Measurements from ENCODE around the gene BIRC7.

Gene BIRC7

GRCh38 chr20:63235399-63235983, at the start of gene BIRC7:
BIRC7 (plus strand) TSS chr20:63235905; CDS start chr20:63236097, 192 bp downstream.
- no peak for DNase-seq (ENCODE audit: low read depth in 2 of 3, low spot score in 1 of 3)

DNA sequence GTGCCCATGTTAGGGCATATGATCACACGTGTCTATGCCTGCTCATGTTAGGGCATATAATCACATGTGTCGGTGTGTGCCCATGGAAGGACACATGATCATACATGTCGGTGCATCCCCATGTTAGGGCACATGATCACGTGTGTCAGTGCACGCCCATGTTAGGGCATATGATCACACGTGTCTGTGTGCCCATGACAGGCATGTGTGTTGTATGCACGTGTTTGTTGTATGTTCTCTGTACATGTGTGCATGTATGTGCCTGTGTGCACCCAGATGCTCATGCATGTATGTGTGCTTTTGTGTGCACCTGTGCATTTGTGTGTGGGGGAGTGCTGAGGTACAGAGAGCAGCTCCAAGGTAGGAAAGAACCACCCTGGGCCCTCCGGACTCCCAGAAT, 49.6 kb upstream of the BIRC7 start:
- no peak for DNase-seq (ENCODE audit: low read depth in 2 of 3, low spot score in 1 of 3)

- DNase-seq (ENCODE audit: low read depth in 2 of 3, low spot score in 1 of 3), result no peak
Observed at GRCh38 chr20:63186528-63187316, 49.0 kb upstream of the BIRC7 start.

DNA sequence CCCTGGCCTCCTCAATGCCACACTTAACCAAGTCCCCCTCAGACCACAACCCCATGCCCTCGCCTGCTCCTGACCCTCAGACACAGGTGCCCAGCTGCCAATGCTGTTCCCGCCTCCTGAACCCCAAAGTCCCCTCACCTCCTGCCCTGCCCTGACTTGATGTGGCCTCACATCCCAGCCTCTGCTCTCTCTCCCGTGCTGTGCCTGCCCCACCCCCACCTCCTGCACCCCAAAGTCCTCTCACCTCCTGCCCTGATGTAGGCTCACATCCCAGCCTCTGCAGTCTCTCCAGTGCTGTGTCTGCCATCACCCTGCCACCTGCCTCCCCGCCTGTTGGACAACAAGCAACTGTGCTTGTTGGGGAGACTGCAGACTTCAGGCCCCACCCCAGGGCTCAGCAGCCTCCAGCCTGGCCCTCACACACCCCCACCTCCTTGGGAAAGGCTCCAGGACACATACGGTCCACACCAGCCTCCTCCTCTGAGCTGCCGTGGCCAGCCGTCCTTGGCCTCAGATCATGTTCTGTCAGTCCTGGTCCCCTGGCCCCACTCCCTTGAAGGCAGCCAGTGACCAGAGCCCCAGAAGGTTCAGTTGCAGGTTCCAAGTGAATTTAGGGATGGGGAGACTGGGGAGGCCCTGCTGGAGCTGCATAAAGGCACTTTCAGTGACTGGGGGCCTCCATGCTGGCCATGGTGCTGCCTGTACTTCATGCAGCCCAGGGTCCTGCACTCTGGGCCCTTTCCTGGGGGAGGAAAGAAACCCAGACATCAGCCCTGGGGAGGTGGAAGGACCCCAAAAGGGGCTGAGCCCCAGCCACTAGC, 48.2 kb upstream of the BIRC7 start:
- DNase-seq (ENCODE audit: low read depth in 2 of 3, low spot score in 1 of 3), result no peak

- no peak for DNase-seq (ENCODE audit: low read depth in 2 of 3, low spot score in 1 of 3)
Observed at GRCh38 chr20:63188159-63188442, 47.6 kb upstream of the BIRC7 start.

- no peak for DNase-seq (ENCODE audit: low read depth in 2 of 3, low spot score in 1 of 3)
Observed at GRCh38 chr20:63188641-63189321, 46.9 kb upstream of the BIRC7 start.

DNA sequence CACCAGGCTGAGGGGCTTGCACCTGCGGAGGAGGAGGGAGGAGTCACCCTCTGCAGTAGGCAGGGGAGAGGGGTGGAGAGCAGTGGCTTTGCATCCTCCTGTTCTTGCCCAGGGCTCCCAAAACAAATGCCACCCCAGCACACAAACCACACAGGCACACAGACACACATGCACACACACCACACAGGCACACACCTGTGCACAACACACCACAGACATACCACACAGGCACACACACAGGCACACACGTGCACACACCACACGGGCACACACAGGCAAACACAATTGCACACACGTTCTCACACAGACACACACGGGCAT, 46.4 kb upstream of the BIRC7 start:
- DNase-seq (ENCODE audit: low read depth in 2 of 3, low spot score in 1 of 3), result no peak

DNA sequence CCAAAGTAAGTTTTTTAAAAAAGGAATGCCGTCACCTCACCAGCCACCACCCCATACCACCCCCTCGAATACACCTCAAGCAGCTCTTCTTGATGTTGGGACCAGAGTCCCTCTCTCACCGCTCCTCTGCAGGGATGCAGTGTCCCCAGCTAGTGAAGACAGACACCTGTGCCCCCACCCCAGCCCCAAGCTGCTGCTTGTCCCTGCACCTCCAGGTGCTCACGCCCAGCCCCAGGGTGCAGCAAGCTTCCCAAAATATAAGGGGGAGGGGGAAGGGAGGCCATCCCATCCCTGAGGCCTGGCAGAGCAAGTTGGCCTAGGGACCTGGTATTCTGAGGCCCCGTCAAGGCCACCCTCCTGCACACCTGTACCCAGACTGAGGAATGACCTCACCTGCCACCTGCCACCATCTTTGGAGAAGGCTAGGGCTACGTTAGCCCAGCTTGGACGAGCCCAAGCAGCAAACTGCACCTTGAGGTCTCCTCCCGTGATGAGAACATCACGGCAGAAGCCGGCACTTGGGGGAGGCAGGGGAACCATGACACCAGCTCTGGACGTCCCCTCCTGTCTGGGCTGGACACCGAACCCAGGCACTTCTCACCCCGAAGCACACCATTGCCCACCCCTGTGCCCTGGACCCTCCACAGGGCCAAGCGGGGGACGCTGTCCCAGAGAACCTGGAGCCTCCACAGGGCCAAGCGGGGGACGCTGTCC, 45.7 kb upstream of the BIRC7 start:
- DNase-seq (ENCODE audit: low read depth in 2 of 3, low spot score in 1 of 3), result no peak

GRCh38 chr20:63190828-63191227, 44.9 kb upstream of the BIRC7 start:
- DNase-seq (ENCODE audit: low read depth in 2 of 3, low spot score in 1 of 3), result no peak

DNA sequence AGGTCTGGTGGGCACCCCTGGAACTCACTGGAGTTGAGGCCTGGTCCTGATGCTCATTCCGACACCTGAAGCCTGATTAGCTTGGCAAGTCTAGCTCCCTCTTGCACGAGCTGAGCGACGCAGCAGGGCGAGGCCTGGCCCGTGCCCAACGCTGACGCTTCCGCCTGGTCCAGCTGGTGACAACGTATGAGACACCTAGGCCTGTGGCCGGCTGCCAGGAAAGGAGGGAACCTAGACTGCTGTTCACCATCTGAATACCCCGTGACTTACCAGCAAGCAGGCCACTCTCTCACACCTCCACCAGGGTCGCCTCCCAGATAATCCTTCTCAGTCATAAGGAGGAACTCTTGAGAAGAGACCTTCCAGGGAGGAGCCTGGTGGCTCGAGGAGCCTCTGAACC, 44.3 kb upstream of the BIRC7 start:
- DNase-seq (ENCODE audit: low read depth in 2 of 3, low spot score in 1 of 3), result no peak

GRCh38 chr20:63192721-63193120, 43.0 kb upstream of the BIRC7 start:
- DNase-seq (ENCODE audit: low read depth in 2 of 3, low spot score in 1 of 3), result no peak

DNA sequence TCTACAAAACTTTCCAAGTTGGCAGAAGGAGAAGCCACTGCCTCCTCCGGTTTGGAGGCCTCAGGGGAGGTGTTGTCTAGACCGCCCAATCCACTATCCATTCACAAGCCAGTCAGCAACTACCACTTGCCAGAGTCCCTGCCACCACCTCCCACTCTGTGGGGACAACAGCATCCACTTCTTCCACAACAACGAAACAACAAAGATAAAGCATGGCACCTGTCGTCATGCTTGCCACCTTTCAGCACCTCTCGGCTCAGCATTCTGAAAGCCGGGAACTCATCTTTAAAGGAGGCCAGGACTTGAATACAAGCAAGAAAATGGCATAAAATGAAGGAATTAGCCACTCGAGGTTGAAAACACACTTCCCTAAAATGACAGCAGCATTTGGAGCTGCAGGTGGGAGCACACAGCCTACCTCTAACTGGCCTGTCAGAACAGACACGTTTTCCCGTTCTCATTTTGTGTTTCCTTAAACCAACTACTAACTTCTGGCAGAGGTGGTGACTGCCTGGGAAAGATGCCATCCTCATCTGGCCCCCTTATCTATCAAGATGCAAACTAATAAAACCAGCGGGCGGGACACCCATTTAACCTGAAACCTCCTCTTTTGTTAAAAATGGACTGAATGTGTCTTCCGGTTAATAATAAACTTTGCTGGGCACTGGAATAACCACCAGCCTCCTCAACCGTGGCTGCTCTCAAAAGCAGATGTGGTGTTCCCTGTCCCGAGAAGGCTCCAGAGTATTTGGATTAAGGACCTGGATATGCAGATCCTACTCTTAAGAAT, 41.5 kb upstream of the BIRC7 start:
- DNase-seq (ENCODE audit: low read depth in 2 of 3, low spot score in 1 of 3), result no peak

DNA sequence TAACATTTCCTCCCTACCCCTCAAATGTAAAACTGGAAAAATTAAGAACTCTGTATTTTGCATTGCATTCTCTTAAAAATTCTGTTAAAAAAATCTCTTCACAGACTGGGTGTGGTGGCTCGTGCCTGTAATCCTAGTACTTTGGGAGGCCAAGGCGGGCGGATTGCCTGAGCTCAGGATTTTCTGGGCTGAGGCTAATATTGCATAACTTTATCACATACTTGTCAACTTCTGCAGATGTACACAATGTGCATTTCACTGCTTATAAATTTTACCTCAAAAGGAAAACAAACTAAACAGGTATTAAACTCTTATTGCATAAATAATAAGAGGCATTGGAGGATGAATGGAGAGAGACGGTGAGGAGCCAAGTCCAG, 40.9 kb upstream of the BIRC7 start:
- no peak for DNase-seq (ENCODE audit: low read depth in 2 of 3, low spot score in 1 of 3)

DNA sequence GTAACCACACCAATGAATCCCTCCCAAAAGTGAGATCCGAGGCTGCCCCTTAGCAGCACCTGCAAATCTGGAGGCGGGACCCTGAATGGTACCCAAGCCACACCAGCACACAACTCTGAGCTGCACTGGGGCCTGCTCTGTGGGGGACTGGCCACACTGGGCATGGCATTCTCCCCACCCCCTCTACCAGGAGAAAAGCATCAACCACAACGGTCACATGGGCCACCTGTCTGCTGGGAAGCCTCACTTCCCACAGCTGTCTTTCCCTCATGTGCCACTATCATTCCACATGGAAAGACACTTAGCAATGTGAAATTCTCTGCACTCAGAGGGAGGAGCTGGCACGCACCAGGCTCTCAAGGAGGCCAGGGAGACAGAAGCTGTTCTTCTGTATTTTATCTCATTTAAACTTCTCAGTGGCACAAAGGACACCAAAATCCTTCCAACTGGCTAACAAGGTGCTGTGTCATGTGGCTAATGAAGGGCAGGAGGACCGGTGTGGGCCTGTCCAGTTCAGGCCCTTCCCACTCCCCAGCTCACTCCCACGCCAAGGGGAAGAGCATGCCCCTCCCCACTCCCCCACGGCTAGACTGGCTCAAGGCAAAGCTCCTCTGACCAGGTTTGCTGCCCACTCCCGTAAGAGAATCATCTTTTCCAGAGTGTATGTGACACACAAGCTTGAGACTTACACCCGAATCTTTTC, 38.8 kb upstream of the BIRC7 start:
- DNase-seq (ENCODE audit: low read depth in 2 of 3, low spot score in 1 of 3), result no peak

DNA sequence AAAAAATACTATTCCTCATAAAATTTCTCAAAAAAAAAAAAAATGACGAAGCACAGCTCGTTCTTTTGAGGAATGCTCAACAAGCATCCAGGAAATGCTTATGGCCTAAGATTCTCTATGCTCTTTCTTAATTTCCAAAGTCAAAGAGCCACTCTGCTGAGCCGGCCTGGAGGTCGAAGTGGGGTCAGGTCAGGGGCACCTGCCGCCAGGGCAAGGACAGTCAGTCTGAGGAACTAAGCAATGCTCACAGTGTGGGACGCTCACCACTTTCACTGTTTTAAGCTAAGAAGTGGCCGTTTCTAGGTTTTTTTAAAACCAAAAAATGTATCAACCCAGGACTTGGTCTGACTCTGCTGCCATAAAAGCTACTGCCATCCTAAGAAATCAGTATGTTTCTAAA, 37.1 kb upstream of the BIRC7 start:
- DNase-seq (ENCODE audit: low read depth in 2 of 3, low spot score in 1 of 3), result no peak

DNA sequence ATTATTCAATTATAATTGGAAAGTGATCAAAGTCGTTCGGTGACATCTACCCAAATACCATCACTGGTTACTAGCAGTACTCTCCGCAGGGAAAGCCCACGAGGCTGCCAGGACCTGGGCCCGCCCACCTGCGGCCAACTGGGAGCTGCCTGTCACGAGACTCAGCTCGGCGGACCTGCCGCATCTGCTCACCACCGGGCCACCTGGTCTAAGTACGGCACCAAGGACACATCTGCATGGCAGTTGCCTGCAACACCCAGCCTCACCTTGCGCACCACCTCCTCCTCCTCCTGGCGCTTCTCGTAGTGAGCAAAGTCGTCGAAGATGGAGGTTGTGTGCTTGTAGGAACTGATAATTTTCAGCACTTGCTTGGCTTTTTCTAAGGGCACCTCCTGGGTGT, 33.7 kb upstream of the BIRC7 start:
- no peak for DNase-seq (ENCODE audit: low read depth in 2 of 3, low spot score in 1 of 3)

DNA sequence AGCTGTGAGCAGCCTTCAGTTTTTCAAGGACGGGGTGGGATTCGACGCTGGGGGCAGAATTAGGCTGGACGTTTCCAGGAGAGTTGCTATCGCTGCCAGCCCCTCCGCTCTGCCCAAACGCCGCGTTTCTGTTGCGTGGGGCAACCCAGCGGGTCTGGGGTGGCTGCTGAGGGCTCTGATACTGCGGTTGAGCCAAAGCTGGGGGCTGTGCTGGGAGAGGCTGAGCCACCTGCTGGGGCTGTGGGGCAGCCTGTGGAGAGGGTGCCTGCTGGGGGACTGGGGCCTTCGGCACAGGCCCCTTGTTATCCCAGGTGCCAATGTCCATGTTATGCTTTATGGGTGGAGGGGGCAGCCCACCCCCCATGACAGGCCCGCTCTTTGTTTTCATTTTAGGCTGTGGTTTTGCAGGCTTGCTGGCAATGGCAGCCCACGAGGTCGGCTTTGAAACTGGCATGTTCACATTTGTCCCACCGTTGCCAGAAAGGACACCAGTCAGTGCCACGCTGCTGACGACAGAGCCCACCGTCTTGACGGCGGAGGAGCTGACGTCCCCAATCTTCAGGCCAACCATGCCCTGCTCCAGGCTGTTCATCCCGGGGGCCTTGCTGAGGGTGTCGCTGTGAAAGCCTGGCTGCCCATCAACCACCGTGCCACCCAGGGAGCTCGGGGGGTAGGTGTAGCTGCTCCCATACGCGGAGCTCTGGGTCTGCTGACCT, 32.7 kb upstream of the BIRC7 start:
- no peak for DNase-seq (ENCODE audit: low read depth in 2 of 3, low spot score in 1 of 3)

DNA sequence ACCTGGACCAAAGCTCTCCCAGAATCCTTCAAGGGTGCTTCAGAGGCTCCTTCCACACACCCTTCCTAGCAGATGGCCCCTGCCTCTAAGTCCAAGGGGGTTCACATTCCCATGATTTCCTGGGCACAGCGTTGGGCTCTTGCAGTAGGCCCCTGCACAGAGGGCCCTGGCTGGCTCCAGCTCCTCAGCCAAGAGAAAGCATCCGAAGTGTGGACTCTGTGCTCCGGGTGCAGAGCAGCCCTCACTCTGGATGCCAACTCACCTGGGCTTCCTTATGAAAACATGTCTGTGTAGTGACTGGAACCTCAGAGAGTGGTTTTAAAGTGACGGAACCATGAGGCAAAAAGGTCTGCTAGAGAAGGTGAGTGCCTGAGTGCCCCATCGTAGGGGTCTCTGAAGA, 31.3 kb upstream of the BIRC7 start:
- DNase-seq (ENCODE audit: low read depth in 2 of 3, low spot score in 1 of 3), result no peak

DNA sequence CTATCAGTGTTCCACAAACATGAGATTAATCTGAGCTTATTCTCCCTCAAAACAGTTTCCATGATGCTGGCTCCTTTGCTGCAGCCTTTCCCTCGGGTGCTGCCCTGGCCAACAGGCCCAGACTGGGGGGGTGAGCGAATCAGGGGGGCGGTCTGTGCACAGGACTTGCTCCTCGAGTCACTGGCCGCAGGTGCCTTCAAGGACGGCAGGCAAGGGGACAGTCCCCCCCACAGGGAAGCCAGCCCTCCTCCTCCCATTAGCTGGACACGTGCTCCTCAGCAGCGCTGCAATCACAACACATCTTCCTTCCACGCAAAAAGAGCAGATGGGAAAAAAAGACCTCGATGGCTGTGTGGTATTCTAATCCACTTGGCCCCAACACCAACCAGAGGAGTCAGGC, 29.8 kb upstream of the BIRC7 start:
- DNase-seq (ENCODE audit: low read depth in 2 of 3, low spot score in 1 of 3), result no peak

Data from stimulated activated CD4-positive, alpha-beta T cell treated with anti-CD3 and anti-CD28 coated beads, Interleukin-12 subunit alpha, Interleukin-12 subunit beta, amount 100 ng/mL, for 48 hours (primary cell).